ENCODE results near the gene KDM5D.

KDM5D gene

DNA sequence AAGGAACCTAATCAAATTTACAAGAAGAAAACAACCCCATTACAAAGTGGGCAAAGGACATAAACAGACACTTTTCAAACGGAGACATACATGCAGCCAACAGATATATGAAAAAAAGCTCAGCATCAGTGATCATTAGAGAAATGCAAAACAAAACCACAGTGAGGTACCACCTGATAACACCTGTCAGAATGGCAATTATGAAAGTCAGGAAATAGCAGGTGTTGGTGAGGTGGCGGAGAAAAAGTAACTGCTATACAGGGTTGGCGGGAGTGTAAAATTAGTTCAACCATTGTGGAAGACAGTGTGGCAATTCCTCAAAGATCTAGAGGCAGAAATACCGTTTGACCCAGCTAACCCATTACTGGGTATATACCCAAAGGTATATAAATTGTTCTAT, 31.1 kb downstream of the KDM5D start (continued):
- TF ChIP-seq, protein P1, sequence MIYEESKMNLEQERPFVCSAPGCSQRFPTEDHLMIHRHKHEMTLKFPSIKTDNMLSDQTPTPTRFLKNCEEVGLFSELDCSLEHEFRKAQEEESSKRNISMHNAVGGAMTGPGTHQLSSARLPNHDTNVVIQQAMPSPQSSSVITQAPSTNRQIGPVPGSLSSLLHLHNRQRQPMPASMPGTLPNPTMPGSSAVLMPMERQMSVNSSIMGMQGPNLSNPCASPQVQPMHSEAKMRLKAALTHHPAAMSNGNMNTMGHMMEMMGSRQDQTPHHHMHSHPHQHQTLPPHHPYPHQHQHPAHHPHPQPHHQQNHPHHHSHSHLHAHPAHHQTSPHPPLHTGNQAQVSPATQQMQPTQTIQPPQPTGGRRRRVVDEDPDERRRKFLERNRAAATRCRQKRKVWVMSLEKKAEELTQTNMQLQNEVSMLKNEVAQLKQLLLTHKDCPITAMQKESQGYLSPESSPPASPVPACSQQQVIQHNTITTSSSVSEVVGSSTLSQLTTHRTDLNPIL (CRISPR knock-in tag; IDR thresholded peaks at IDR 0.05; ENCODE audit: low read depth) = no peak
- no peak for TF ChIP-seq BACH2 (CRISPR knock-in tag; IDR thresholded peaks at IDR 0.05; ENCODE audit: borderline replicate concordance)
- TF ChIP-seq OSR1 (CRISPR knock-in tag; IDR thresholded peaks at IDR 0.05) = no peak
- TF ChIP-seq ARNTL (CRISPR knock-in tag; IDR thresholded peaks at IDR 0.05; ENCODE audit: borderline replicate concordance, low read depth) = no peak

DNA sequence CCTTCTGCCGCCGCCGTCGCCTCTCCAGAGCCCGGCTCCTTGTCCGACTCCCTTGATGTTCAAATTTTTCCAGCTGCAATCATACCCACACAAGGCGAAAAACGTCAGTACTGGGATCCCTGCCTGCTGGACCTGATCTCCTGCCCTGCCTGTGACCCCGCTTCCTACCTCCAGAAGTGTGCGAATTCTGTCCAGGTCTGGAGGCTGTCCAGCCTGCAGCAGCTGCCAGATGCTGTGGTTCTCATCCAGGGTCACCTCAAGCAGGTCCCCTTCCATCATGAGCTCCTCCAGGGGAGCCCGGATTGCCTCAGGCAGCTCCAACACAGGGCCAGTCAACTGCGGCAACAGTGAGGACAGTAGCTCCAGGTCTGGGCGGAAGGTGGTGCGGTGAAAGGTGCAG, 38.3 kb downstream of the KDM5D start:
- ATAC-seq = no peak
- TF ChIP-seq ESRRG (CRISPR knock-in tag; IDR thresholded peaks at IDR 0.05) (no peak), RARB (CRISPR knock-in tag; IDR thresholded peaks at IDR 0.05) (no peak), ZNF8 (CRISPR knock-in tag; IDR thresholded peaks at IDR 0.05) (no peak), ZNF565 (CRISPR knock-in tag; conservative IDR thresholded peaks at IDR 0.05; ENCODE audit: low read depth) (no peak)
- TF ChIP-seq, protein P2, sequence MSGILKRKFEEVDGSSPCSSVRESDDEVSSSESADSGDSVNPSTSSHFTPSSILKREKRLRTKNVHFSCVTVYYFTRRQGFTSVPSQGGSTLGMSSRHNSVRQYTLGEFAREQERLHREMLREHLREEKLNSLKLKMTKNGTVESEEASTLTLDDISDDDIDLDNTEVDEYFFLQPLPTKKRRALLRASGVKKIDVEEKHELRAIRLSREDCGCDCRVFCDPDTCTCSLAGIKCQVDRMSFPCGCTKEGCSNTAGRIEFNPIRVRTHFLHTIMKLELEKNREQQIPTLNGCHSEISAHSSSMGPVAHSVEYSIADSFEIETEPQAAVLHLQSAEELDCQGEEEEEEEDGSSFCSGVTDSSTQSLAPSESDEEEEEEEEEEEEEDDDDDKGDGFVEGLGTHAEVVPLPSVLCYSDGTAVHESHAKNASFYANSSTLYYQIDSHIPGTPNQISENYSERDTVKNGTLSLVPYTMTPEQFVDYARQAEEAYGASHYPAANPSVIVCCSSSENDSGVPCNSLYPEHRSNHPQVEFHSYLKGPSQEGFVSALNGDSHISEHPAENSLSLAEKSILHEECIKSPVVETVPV (CRISPR knock-in tag; IDR thresholded peaks at IDR 0.05) = no peak

DNA sequence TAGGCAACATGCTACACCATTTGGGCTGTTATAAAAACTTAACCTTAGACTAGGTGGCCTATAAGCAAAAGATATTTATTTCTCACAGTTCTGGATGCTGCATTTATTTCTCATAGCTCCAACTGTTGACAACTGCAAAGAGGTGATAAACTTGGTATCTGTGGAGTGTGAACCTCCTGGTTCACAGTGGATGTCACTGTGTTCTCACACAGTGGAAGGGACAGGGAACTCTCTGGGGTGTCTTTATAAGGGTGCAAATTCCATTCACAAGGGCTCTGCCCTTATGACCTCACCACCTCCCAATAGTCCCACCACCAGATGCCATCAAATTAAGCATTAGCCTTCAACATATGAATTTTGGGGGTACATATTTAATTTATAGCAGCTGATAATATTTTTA, 46.0 kb downstream of the KDM5D start:
- ATAC-seq = no peak

DNA sequence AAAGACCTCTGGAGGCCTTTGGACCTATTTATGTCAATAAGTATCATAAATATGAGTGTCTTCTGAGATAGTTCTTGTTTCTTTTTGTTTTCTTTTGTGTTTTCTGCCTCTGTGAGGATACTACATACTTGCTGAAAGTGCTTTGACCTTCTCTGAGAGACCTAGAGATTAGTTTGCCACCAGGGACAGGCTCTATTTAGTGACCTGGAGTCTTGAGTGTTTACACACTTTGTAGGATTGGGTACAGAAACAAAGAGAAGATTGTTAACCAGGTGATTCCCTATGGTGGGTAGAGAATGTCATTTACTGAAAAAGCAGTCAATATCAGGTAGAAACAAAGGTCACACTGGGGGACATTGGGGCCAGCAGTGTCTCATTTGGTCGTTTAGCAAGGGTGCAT, 63.7 kb downstream of the KDM5D start:
- no peak for TF ChIP-seq ISL1 (CRISPR knock-in tag; IDR thresholded peaks at IDR 0.05)
- no peak for TF ChIP-seq ZNF8 (CRISPR knock-in tag; IDR thresholded peaks at IDR 0.05)
- TF ChIP-seq TCF4 (CRISPR knock-in tag; IDR thresholded peaks at IDR 0.05; ENCODE audit: borderline replicate concordance) = no peak
- TF ChIP-seq BACH2 (CRISPR knock-in tag; IDR thresholded peaks at IDR 0.05; ENCODE audit: borderline replicate concordance) = no peak
- TF ChIP-seq, protein P2 (CRISPR knock-in tag; IDR thresholded peaks at IDR 0.05) = no peak
- TF ChIP-seq CSDC2 (CRISPR knock-in tag; IDR thresholded peaks at IDR 0.05) = no peak
- no peak for TF ChIP-seq SNAI2 (CRISPR knock-in tag; IDR thresholded peaks at IDR 0.05)
- no peak for TF ChIP-seq GLIS3 (CRISPR knock-in tag; IDR thresholded peaks at IDR 0.05)

More for the DNA sequence above, 46.0 kb downstream of the KDM5D start:
- TF ChIP-seq TOX (CRISPR knock-in tag; IDR thresholded peaks at IDR 0.05; ENCODE audit: borderline replicate concordance) = no peak
- no peak for TF ChIP-seq GLIS3 (CRISPR knock-in tag; IDR thresholded peaks at IDR 0.05)
- TF ChIP-seq RARB (CRISPR knock-in tag; IDR thresholded peaks at IDR 0.05) = no peak
- TF ChIP-seq, protein P2 (CRISPR knock-in tag; IDR thresholded peaks at IDR 0.05) = no peak
- no peak for TF ChIP-seq PPARA (CRISPR knock-in tag; IDR thresholded peaks at IDR 0.05; ENCODE audit: borderline replicate concordance)

More for the DNA sequence above, 63.7 kb downstream of the KDM5D start:
- no peak for ATAC-seq

Measured in SK-N-SH treated with all-trans-retinoic acid at 6 μM for 48 hours (cell line).